ENCODE measurements around the gene POLE.

POLE gene

DNA sequence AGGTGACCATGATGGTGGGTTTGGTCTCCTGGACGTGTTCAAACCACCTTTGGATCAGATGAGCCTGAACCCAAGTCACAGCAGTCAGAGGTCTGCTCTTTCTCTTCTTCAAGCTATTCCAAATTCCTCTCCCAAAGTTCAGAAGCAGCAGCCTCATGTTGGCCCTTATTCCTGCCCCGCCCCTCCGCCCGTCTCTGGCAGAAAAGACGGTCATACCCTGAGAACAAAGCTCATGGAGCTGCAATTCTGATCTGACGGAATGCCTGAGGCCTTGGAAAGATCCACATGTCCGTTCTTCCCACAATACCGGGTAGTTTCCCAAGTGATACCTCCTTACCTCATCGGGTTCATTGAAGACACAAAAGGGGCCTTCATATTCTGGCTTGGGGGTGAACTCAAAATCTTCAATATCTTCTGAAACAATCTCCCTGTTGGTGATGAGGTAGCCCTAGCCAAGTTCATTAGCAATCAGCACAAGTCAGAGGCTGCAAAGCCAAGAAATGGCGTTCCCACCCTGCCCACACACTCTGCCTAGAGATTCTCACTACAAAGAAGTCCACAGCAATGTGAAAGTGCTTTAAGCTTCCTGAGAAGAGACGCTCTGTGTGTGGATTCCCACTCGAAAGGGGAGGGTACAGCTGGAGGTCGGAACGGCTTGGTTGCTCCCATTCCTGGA is 11.2 kb downstream of the POLE start:
- DNase-seq = no peak

DNA sequence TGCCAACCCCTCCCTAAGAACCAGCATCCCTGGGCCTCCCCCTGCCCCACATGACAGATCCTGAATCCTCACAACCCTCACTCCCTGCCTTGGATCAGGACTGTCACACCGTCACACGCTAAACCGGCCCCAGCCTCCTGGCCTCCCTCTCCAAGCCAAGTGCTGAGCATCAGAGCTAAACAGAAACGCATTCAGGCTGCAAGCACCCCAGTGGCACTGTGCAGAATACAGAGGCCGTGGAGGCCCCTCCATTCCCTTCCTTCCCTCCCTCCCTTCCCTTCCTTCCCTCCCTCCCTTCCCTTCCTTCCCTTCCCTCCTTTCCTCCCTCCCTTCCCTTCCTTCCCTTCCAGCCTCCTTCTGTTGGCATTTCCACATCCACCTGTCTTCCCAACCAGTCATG is 12.6 kb downstream of the POLE start:
- DNase-seq = no peak

DNA sequence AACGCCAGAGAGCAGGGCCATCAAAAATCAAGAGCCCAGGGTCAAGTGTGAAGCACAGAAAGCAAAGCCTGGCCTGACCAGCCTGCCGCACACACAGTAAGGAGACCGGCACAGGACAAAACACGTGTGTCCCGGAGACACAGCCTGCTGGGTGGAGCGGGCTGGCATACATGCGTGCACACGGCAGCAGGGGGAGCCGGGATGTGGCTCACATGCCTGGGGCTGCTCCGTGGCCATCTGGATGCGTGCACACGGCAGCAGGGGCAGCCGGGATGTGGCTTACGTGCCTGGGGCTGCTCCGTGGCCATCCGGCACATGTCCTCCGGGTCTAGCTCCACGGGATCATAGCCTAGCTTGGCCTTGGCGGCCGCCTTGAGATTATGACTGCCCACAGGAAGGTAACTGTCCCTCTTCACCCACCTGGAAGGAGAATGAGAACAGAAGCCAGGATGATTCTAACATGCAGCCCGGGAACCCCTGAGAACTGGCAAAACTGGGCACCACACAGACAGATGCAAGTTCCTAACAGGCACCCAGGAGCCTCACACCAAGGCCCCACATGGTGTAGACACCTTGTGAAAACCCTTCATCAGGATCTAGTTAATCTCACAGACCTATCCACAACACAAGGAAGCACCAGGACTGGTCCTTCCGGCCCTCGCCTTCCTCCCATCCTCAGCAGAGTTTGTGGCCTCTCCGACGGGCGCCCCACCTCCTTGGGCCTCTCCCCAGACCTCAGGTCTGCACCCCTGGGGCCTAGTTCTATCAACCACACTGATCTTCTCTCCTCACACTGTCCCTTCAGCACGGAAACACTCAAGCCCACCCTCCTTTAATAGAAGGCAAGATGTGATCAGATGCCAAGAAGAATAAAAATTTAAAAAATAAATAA is 13.6 kb downstream of the POLE start:
- DNase-seq = no peak

DNA sequence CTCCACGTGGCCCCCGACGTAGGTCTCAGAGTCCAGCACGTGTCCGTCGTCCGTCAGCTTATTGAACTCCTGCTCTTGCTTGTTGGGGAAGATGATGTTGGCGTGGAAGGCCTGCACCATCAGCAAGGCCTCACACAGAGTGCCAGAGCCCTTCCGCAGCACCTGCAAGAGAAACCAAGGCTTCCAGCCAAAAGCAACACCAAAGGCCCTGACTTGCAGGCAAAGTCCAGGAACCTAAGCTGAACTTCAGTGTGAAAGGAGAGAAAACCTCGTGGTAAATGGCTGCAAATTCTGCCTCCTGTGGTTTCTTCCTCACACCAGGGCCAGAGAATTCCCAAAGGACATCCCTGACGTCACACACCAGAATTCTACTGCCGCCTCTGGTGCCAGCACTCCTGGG is 14.5 kb downstream of the POLE start:
- DNase-seq = no peak

DNA sequence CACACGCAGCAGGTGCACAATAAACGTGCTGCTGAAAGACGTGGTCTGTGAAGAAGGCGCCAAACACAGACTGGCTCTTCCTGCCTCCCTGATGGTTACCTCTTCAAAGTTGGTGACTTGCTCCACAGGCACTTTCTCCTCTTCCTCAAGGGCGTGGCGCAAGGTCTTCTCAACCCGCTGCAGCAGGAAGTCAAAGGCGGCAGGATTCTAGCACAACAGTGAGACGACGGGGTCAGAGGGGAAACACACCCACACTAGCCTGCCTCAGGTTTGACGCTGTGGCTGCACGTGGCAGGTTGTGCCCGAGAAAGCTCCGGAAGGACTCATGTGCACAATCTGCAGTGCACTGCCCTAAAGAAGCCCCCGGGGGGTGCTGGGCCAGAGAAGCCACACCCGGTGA is 15.0 kb downstream of the POLE start:
- DNase-seq = no peak

DNA sequence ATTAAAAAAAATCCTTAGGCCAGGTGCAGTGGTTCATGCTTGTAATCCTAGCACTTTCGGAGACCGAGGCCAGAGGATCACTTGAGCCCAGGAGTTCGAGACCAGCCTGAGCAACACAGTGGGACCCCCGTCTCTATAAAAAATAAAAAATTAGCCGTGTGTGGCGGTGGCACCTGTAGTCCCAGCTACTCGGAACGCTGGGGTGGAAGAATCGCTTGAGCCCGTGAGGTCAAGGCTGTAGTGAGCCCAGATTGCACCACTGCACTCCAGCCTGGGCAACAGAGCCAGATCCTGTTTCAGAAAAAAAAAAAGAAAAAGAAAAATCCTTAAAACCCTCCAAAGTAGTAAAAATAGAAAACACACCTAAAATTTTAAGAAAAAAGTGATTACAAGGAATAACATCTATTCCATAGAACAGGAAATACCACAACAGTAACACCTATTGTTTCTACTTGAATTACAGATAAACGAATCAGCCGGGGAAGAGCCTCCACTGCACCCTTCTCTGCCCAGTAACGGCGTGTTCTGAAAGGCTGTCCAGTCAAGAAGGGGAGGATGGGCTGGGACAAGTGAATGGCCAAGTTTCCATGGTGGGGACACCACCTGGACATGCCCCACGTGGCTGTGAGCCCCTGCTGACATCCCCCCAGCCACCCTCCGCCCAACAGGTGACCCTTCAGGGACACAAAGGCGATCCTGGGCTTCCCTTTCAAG is 17.8 kb downstream of the POLE start:
- DNase-seq = no peak

DNA sequence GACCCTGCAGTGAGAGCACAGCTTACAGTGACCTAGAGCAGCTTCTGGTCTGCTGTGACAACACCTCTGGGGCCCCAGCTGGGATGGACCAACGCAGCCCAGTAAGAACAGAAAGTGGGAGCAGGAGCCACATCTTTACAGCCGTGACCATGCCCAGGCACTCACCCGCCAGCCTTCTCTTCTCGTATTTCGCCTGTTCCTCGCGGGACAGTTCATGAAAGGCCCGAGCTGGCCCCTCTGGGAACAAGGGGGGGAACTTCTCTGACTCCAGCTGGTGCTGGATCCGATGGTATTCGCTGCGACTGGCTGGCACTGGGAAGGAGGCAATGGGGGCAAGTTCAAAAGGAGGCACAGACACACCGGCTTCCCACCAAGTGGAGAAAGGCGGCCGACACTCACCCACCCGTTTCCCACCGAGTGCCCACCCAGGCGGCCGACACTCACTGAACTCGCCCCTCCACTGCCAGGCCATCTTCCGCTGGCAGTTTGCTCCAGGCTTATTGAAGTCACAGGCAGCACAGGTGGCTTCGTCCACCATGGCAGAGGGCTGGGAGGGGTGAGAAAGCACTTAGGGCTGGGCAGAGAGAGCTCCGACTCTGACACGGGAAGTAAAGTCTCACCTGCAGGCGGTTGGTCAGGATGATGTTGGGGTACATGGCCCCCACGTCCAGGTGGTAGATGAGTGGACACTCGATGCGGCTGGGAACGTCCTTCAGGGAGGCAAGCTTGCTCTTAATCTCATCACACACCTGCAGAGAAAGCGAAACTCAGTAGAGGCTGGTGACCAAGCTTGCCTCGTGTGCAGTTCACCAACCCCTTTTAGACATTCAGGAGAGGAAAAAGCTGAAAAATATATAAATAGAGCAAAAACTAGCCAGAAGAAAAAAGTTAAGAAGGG is 18.7 kb downstream of the POLE start:
- DNase-seq = no peak

DNA sequence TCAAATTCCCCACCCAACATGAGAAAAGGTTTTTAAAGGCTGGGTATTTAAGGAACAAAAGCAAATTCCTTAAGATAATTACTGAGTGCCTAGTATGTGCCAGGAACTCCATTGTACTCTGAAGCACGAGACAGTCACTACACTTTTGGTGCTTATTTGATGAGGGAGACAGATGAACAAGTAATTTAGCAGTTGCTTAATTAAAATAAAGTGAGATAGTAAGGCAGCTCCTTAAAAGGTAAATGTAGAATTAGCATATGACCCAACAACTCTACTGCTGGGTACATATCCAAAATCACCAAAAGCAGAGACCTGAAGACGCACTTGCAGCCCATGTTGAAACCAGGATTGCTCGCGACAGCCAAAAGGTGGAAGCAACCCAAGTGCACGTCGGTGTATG is 21.3 kb downstream of the POLE start:
- DNase-seq = no peak

DNA sequence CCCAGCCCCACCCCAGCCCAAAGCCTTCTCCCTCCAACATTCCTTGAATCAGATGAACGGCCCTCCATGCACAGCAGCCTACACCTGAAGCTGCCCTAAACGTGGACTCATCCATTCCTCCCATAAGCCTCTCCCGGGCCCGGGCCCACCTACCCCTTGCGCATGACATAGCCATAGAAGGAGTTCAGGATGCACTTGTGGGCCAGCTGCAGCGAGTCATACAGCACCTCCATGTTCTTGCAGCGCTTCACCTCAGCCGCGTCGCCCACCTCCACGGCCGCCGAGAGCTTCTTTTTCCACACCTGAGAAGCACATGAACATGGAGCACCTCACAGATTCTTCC is 22.0 kb downstream of the POLE start:
- DNase-seq = no peak

DNA sequence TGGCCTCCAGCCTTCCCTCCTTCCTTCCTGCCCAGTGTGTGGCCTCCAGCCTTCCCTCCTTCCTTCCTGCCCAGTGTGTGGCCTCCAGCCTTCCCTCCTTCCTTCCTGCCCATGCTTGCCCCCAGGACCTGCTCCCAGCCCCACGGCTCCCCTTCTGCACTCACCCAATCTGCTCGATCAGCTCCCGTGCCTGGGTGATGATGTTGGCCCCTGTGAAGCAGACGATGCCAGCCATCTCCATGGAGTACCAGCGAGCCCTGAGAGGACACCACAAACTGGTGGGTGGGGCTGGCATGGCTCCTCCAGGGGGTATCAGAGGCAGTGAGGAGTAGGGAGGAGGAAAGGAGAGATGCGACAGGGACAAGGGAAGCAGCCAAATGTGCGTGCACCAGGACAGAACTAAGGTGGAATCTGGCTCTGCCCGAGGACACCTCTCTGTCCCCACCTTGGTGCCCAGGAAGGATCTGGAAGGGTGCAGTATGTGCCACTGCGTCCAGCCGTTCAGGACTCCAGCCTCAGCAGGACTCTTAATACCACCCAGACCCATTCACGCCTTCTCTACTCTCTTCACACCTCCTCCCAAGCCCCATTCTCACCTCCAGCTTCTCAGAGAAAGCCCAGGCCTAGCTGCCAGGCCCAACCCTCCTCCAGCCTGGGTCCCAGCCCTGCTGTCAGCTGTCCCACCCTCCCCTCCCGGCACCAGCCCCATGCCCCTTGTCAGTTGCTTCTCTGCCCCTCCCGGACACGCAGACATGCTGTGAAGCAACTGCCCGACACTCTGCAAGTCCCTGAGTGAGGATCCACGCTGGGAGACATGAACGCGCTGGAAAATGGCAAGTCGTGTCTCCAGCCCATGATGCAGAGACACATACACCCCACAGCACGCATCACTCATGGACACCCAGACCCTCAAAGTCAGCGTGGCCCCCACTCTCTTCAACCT is 22.7 kb downstream of the POLE start:
- no peak for DNase-seq

DNA sequence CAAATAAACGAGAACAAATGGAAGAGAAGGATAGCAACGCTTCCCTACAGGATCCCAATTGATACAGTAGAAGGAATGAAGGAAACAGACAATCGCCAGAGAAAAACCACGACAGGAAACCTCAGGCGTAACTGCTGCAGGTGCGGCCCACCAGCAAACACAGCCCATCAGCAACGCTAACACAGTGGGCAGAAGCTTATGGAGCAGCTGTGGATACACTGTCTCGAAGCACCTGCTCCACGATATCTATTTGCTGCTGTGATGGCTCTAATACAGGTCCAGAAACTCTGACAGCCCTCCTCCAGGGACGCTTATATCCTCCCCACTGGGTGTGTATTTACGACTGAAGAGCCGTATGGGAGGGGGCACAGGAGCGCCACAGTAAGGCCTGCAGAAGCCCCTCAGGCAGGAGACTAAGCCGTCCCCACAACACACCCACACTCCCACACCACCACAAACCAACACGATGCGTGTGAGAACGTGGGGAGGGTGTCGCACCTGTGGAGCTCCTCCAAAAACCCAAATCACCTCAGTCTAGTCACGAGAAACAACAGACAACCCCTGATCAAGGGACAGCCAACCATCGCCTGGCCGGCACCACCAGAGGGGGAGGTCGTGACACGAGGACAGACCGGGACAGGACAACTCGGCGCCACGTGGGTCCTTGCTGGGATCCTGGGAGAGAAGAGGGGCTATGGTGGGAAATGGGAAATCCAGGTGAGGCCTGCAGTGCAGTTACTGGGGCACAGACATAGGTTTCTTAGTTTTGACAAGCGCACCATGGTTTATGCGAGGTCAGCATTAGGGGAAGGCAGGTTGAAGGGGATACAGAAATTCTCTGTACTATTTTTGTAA is 24.0 kb downstream of the POLE start:
- DNase-seq = no peak

DNA sequence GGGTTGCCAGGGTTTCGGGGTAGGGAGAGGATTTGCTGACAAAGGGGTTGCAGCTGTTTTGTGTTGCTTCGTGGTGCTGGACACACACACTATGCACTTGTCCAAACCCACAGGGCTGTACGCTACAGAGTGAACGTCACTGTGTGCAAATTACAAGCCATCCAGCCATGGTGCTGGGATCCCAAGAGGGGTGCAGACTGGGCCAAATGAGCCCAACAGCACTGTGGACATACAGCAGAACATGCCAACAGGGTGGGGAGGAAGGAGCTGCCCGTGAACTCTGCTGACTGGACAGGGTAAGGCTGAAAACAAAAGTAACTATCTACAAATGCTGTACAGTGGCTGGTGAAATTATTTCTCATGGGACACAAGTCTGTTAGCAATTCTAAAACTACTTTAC is 25.2 kb downstream of the POLE start:
- DNase-seq = no peak

DNA sequence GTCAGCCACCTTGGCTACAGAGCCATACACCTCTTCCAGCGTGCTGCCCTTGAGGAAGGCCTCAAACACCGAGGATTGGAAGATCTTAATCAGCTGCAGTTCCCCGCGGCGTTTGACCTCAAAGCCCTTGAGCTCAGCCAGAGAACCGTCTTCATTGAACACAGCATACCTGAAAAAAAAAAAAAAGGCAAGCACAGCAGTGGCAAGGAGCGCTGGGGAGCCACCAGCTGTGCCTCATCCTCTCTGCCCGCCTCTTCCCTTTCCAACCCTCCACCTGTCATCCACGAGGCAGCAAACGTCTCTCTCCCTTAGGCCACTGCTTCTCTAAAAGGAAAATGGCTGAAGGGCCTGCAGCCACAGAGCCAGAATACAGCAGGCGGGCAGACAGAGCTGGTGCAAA is 26.1 kb downstream of the POLE start:
- DNase-seq = no peak

DNA sequence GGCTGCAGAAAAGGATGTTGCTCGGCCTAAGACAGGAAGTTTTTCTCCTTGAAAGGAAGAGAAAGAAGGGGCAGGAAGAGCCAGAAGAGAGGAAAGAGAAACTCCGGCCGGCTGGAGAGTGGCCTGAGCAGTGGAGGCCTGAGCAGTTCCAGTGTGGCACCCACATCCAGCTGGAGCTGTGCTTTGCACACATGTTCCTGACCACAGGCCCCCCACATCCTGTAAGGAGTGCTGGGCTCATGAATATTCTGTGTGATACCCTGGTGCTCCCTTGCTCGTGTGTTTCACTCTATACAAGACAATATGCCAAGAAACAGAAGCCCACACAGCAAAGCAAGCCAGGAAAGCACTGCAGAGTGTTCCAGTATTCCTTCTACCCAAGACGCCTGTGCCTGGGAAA is 27.1 kb downstream of the POLE start:
- no peak for DNase-seq

DNA sequence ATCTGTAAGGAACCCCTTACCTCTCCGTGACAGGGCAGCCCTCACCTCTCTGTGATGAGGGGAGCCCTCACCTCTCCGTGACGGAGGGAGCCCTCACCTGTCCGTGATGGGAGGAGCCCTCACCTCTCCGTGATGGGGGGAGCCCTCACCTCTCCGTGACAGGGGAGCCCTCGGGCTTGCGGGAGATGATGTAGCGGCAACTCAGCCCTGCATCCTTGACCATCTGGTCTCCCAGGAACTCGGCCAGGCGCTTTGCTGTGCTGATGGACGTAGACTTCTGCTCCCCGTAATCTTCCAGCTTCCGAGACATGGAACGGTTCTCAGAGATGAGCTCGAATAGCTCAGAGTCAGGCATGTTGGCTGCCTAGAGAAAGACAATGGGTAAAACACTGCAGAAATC is 28.0 kb downstream of the POLE start:
- no peak for DNase-seq

DNA sequence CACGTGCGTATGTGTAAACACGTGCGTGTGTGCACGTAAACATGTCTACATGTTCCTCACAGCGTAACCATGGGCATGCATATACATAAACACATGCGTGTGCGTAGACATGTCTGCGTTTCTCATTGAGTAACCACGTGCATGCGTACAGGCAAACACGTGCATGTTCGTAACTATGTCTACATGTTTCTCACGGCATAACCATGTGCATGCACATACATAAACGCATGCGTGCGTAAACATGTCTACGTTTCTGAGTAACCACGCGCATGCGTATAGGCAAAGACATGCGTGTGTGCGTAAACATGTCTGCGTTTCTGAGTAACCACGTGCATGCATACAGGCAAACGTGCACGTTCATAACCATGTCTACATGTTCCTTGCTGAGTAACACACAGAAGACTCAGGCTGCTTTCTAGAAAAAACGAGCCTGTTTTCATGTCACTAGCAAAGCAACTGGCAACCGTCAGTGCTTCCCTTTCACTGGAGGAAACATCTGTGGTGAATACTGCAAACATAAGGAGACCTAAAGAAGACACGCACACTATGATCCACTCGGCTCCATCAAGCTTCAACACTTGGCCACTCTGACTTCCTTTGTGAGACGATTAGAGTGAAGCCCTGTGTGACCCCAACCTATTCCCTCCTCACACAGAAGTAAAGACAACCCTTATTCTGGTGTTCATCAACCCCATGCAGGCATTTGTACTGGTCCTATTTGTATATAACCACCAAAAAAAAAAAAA is 28.8 kb downstream of the POLE start:
- no peak for DNase-seq

DNA sequence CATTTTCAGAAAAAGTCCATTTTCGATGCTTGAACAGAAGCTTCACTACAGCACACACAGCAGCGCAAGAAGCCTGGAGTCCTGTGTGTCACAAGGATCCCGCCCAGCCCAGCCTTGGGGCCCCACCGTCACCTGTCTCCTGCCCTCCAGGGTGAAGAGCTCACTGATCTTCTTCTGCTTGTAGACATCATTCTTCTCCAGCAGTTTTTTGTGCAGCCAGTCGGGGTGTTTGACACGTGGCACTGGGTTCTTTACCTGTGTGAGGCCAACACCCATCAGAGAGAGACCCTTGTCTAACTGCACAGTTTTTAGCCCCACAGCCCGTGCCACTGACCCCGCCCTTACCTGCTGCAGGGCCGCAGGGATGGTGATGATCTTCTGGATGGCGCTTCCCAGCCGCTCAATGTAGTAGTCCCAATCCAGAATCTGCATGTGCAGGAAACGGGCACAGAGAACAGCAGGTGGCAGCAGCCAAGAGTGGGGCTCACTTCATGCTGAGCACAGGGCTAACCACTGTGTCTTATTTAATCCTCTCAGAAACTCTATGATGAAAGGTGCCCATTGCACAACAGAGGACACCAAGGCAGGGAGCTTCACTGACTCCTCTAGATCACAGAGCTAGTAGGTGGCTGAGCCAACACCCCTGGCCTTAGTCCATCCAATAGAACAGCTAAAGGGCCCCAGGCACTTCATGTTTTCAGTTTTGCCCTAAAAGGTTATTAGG is 30.0 kb downstream of the POLE start:
- no peak for DNase-seq

DNA sequence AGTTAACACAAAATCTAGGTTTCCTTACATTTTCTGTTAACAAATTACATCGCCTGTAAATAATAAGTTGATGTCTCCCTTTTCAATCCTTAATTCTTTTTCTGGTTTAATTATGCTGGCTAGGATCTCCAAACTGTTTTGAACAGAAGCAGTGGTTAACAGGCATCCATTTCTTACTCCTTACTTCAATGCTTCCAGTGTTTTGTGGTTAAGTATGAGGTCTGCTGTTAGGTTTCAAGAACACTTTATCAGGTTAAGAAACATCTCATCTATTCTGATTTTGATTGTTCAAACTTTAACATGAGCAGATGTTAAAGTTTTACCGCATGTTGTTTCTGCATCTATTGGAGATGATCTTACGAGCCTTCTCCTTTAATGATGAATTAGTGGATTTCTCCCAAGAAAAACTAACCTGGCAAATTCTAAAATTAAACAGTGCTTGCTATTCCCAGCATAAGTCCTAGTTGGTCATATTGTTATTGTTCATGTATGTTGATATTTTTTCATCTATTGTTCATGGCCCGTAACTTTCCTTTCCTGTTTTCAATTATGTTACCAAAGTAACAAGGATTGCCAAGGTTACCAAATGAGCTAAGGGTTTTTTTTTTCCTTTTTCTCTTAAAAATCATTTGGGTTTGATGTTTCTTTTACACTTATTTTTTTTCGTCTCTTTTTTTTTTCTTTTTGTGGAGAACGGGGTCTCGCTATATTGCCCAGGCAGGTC is 33.4 kb downstream of the POLE start:
- DNase-seq = no peak

Data from CD4-positive, alpha-beta T cell treated with Interleukin-4 for 4 hours (primary cell).